HCT116 (cell line): ENCODE data around the gene FAM168A. TPM values are rescaled to one million over a fixed set of nuclear protein-coding genes. Genes with fewer than 3 reads are reported as not detected.

Experiments used
- ATAC-seq: fragments of 200-7000 bp; cut with Tn5 transposase; 2 replicates; pipeline ENCODE4 v1.9.1; 2020; ENCODE audit warnings: mild to moderate bottlenecking, moderate library complexity
- BruUV-seq: library from RNA; stranded (reverse); fragments of 400-500 nt; replicated peaks from 2 replicates; lab custom pipeline; 2021; lab: Mats Ljungman, UMichigan
- CTCF ChIA-PET: fragments of 300-600 bp; sonication (Branson Sonifier 250); formaldehyde crosslinking; loops from one replicate; lab custom pipeline; 2021; ENCODE audit warnings: antibody characterized with exemption; lab: Charles Lee
- POLR2A ChIA-PET: fragments of 300-600, 350-600 bp; sonication (Branson Sonifier 250); formaldehyde crosslinking; loops from one replicate; lab custom pipeline; 2021; ENCODE audit warnings: antibody characterized with exemption; lab: Charles Lee
- RAD21 ChIA-PET, 2 experiments: fragments of 300-600 bp; sonication (Branson Sonifier 250); formaldehyde crosslinking; loops; one replicate each; lab custom pipeline; 2023; ENCODE audit warnings: low total read pairs in 2 of 2; ENCODE audit not compliant: uncharacterized antibody in 2 of 2, unreplicated experiment in 2 of 2, low non-redundant PET in 1 of 2; lab: Charles Lee
- DNase-seq: peaks from one replicate; pipeline ENCODE4 v3.0.0-alpha.2; 2010; ENCODE audit warnings: low read depth, low spot score
- H2AFZ ChIP-seq: fragments of 200-600 bp; shearing (Covaris generic), sonication (generic); 2 replicates; pipeline ENCODE4 v1.6.1; 2017; ENCODE audit warnings: low read depth, mixed run types, mixed read lengths, antibody characterized with exemption, low read length; ENCODE audit not compliant: poor library complexity, severe bottlenecking
- H3K27ac ChIP-seq: 2 replicates; pipeline ENCODE4 v1.5.1; 2012; ENCODE audit warnings: low read depth, low read length
- H3K27me3 ChIP-seq: fragments of 200-600 bp; sonication (generic); 2 replicates; pipeline ENCODE4 v1.6.1; 2016; ENCODE audit warnings: mixed run types, low read length, mixed read lengths; ENCODE audit not compliant: insufficient read depth
- H3K36me3 ChIP-seq, 2 experiments: fragments of 200-500 bp in 1 of 2; fragments of 200-600 bp in 1 of 2; sonication (Bioruptor generic) in 1 of 2; sonication (generic) in 1 of 2; 2 replicates each; pipeline versions ENCODE4 v1.5.1 to v1.6.1; 2014 to 2016; ENCODE audit warnings: low read length in 2 of 2, inconsistent platforms in 1 of 2, mixed read lengths in 1 of 2, mixed run types in 1 of 2; ENCODE audit not compliant: insufficient read depth in 2 of 2, control insufficient read depth in 1 of 2
- H3K4me1 ChIP-seq, 2 experiments: fragments of 200-600 bp in 1 of 2; sonication (generic) in 1 of 2; 2 replicates each; pipeline versions ENCODE4 v1.5.1 to v1.6.1; 2012 to 2017; ENCODE audit warnings: low read length in 2 of 2, inconsistent platforms in 1 of 2, mild to moderate bottlenecking in 1 of 2, mixed read lengths in 1 of 2, mixed run types in 1 of 2, moderate library complexity in 1 of 2; ENCODE audit not compliant: insufficient read depth in 2 of 2, control insufficient read depth in 1 of 2
- H3K4me2 ChIP-seq: fragments of 200-600 bp; sonication (generic); 2 replicates; pipeline ENCODE4 v1.6.1; 2017; ENCODE audit warnings: mixed run types, low read length, mixed read lengths
- H3K4me3 ChIP-seq, 2 experiments: fragments of 200-600 bp in 1 of 2; sonication (generic) in 1 of 2; replicated peaks in 1 of 2; 2 replicates each; pipeline ENCODE4 v1.5.1; 2011 to 2016; ENCODE audit warnings: low read length in 2 of 2, control low read depth in 1 of 2, low read depth in 1 of 2, mild to moderate bottlenecking in 1 of 2, mixed read lengths in 1 of 2, mixed run types in 1 of 2
- H3K79me2 ChIP-seq: fragments of 200-600 bp; sonication (generic); 2 replicates; pipeline ENCODE4 v1.6.1; 2017; ENCODE audit warnings: mild to moderate bottlenecking, mixed run types, low read length, moderate library complexity, mixed read lengths; ENCODE audit not compliant: insufficient read depth
- H3K9ac ChIP-seq: fragments of 200-600 bp; sonication (generic); 2 replicates; pipeline ENCODE4 v1.6.1; 2016; ENCODE audit warnings: low read length, mixed read lengths
- H3K9me2 ChIP-seq: fragments of 200-600 bp; sonication (generic), shearing (Covaris generic); 2 replicates; pipeline ENCODE4 v1.6.1; 2017; ENCODE audit warnings: mixed run types, mild to moderate bottlenecking, moderate library complexity; ENCODE audit not compliant: insufficient read depth
- H3K9me3 ChIP-seq, 2 experiments: fragments of 200-500 bp in 1 of 2; fragments of 200-600 bp in 1 of 2; sonication (Bioruptor generic) in 1 of 2; sonication (generic) in 1 of 2; 2 replicates each; pipeline ENCODE4 v1.6.1; 2014 to 2017; ENCODE audit warnings: low read length in 2 of 2, mixed read lengths in 2 of 2, inconsistent platforms in 1 of 2, low read depth in 1 of 2, mild to moderate bottlenecking in 1 of 2, mixed run types in 1 of 2, moderate library complexity in 1 of 2; ENCODE audit not compliant: control insufficient read depth in 1 of 2, insufficient read depth in 1 of 2
- H4K20me1 ChIP-seq: fragments of 200-600 bp; sonication (generic), shearing (Covaris generic); 2 replicates; pipeline ENCODE4 v1.6.1; 2017; ENCODE audit warnings: mixed run types, mild to moderate bottlenecking, moderate library complexity; ENCODE audit not compliant: insufficient read depth
- ATF3 ChIP-seq: IDR thresholded peaks from 2 replicates; pipeline ENCODE4 v1.6.1; 2012
- CBX3 ChIP-seq: IDR thresholded peaks from 2 replicates; pipeline ENCODE4 v1.6.1; 2012; ENCODE audit warnings: low read depth
- CTCF ChIP-seq, 3 experiments: fragments of 200-600 bp in 1 of 3; sonication (generic) in 1 of 3; IDR thresholded peaks in 2 of 3; conservative IDR thresholded peaks in 1 of 3; 2 replicates each; pipeline ENCODE4 v1.5.1; 2012 to 2017; ENCODE audit warnings: low read depth in 2 of 3, low read length in 2 of 3, antibody characterized with exemption in 1 of 3, borderline replicate concordance in 1 of 3, control low read depth in 1 of 3, mild to moderate bottlenecking in 1 of 3, mixed read lengths in 1 of 3, mixed run types in 1 of 3, moderate library complexity in 1 of 3; ENCODE audit not compliant: insufficient read depth in 1 of 3
- ELF1 ChIP-seq: IDR thresholded peaks from 2 replicates; pipeline ENCODE4 v1.6.1; 2012; ENCODE audit warnings: low read depth, borderline replicate concordance
- EZH2phosphoT487 ChIP-seq: fragments of 200-600 bp; IDR thresholded peaks from 2 replicates; pipeline ENCODE4 v1.6.1; 2018; ENCODE audit warnings: antibody characterized with exemption, borderline replicate concordance
- FOSL1 ChIP-seq: IDR thresholded peaks from 2 replicates; pipeline ENCODE4 v1.6.1; 2012; ENCODE audit warnings: low read depth
- JUND ChIP-seq: IDR thresholded peaks from 2 replicates; pipeline ENCODE4 v1.6.1; 2012
- POLR2A ChIP-seq: IDR thresholded peaks from 2 replicates; pipeline ENCODE4 v1.7.0; 2011; ENCODE audit warnings: borderline replicate concordance; ENCODE audit not compliant: insufficient read depth, insufficient read length; ENCODE audit errors: extremely low read depth
- POLR2AphosphoS5 ChIP-seq: IDR thresholded peaks from 2 replicates; pipeline ENCODE4 v1.6.1; 2011; ENCODE audit warnings: mild to moderate bottlenecking, low read depth, low read length, moderate library complexity
- RAD21 ChIP-seq: IDR thresholded peaks from 2 replicates; pipeline ENCODE4 v1.6.1; 2012; ENCODE audit warnings: low read depth, mild to moderate bottlenecking
- REST ChIP-seq: IDR thresholded peaks from 2 replicates; pipeline ENCODE4 v1.6.1; 2012; ENCODE audit warnings: low read depth
- SIN3A ChIP-seq: IDR thresholded peaks from 2 replicates; pipeline ENCODE4 v1.6.1; 2012; ENCODE audit warnings: low read depth
- SP1 ChIP-seq: IDR thresholded peaks from 2 replicates; pipeline ENCODE4 v1.6.1; 2012; ENCODE audit warnings: low read depth
- SRF ChIP-seq: IDR thresholded peaks from 2 replicates; pipeline ENCODE4 v1.6.1; 2012; ENCODE audit warnings: low read depth
- TCF7L2 ChIP-seq: IDR thresholded peaks from 2 replicates; pipeline ENCODE4 v1.7.0; 2011; ENCODE audit warnings: borderline replicate concordance, inconsistent platforms; ENCODE audit not compliant: insufficient read depth, insufficient read length; ENCODE audit errors: extremely low read depth
- YY1 ChIP-seq: IDR thresholded peaks from 2 replicates; pipeline ENCODE4 v1.6.1; 2011; ENCODE audit warnings: low read length, low read depth, moderate library complexity, mild to moderate bottlenecking; ENCODE audit not compliant: insufficient replicate concordance; ENCODE audit errors: extremely low read depth
- ZBTB33 ChIP-seq: IDR thresholded peaks from 2 replicates; pipeline ENCODE4 v1.6.1; 2011; ENCODE audit warnings: mild to moderate bottlenecking, low read length, moderate library complexity; ENCODE audit not compliant: insufficient replicate concordance; ENCODE audit errors: extremely low read depth
- ZFX ChIP-seq: fragments of 450-650 bp; IDR thresholded peaks from 2 replicates; pipeline ENCODE4 v1.6.1; 2017
- ZNF274 ChIP-seq: fragments of 200-500 bp; sonication (Bioruptor generic); IDR thresholded peaks from 2 replicates; pipeline ENCODE4 v1.6.1; 2014; ENCODE audit warnings: mild to moderate bottlenecking, low read depth, low read length, inconsistent platforms
- intact Hi-C: fragments of 100-400 bp; cut with micrococcal nuclease; formaldehyde crosslinking; loops from 2 replicates; pipeline ENCODE4 v1.10.0; 2022
- total RNA-seq: library from RNA; stranded (reverse); gene quantifications from one replicate; pipeline ENCODE4 v1.2.1, GENCODE V29; 2021; ENCODE audit not compliant: unreplicated experiment

FAM168A gene
- total RNA-seq, 1 experiment from 2014 or later: 31.5 TPM

- intact Hi-C loops: loop anchor here (5.0 kb wide), 1 partner anchor 69 kb away; the partner anchor contains the start of gene ARHGEF17
- Histone ChIP-seq H3K27ac (peak within 1 kb of the TSS; percentile 88), H3K36me3 (peaks cover 0 to 7% of the 10 kb centered on the region in 2 experiments; a peak in 1 of 4 replicates), H3K9me3 (no peaks in the 10 kb centered on the region), H4K20me1 (no peaks in the 10 kb centered on the region; the same call in 1 of the 2 replicates), H3K9me2 (no peaks in the 10 kb centered on the region), H3K4me3 (peak within 1 kb of the TSS; percentile 87 to 97), H3K4me2 (peak within 1 kb of the TSS; percentile 88), H3K4me1 (peaks cover 6 to 27% of the 10 kb centered on the region in 2 experiments; a peak in 3 of 4 replicates), H3K27me3 (no peaks in the 10 kb centered on the region), H2AFZ (peak within 1 kb of the TSS; percentile 5), H3K9ac (peak within 1 kb of the TSS; percentile 100), H3K79me2 (peaks cover 50% of the 10 kb centered on the region)
- ChIA-PET POLR2A (no interaction called here), CTCF (interaction anchor here (1.8 kb wide), 1 partner anchor 25 kb away, joined by 10 read pairs; no protein-coding TSS in a partner anchor), RAD21 (no interaction called here)
- peak; percentile 71 for DNase-seq
- no TSS peak for BruUV-seq
- ATAC-seq: peak; percentile 89
- peak; percentile 98 for TF ChIP-seq POLR2AphosphoS5
- no peak for TF ChIP-seq ATF3
- peak; percentile 79; the same call in 1 of the 2 replicates for TF ChIP-seq ZFX
- no peak for TF ChIP-seq CBX3
- no peak for TF ChIP-seq ELF1
- TF ChIP-seq TCF7L2: peak; percentile 45
- TF ChIP-seq JUND: no peak
- no peak for TF ChIP-seq SRF
- no peak for TF ChIP-seq REST
- TF ChIP-seq YY1: no peak
- TF ChIP-seq ZBTB33: no peak
- no peak for TF ChIP-seq ZNF274
- TF ChIP-seq POLR2A: peak; percentile 99
- no peak; the same call in 1 of the 2 replicates for TF ChIP-seq SP1
- TF ChIP-seq FOSL1: no peak
- peak; percentile 49 for TF ChIP-seq SIN3A
- no peak for TF ChIP-seq RAD21
- TF ChIP-seq EZH2phosphoT487: no peak
- TF ChIP-seq CTCF (IDR thresholded peaks at IDR 0.05 in 2 of 3, conservative IDR thresholded peaks at IDR 0.05 in 1 of 3; ENCODE audit: borderline replicate concordance in 1 of 3, insufficient read depth in 1 of 3, low read depth in 2 of 3, low read length in 2 of 3): peak in 2 of 3 experiments; percentile 70 to 84; a peak in 5 of 6 replicates
Measured at GRCh38 chr11:73376160-73376802, 221.6 kb downstream of the FAM168A start, which contains the start of gene RELT. Gene RELT (plus strand): TSS chr11:73376399. CDS start chr11:73389137, 12,738 bp downstream.
